Measurements from ENCODE around the gene MARK3.

Gene MARK3

DNA sequence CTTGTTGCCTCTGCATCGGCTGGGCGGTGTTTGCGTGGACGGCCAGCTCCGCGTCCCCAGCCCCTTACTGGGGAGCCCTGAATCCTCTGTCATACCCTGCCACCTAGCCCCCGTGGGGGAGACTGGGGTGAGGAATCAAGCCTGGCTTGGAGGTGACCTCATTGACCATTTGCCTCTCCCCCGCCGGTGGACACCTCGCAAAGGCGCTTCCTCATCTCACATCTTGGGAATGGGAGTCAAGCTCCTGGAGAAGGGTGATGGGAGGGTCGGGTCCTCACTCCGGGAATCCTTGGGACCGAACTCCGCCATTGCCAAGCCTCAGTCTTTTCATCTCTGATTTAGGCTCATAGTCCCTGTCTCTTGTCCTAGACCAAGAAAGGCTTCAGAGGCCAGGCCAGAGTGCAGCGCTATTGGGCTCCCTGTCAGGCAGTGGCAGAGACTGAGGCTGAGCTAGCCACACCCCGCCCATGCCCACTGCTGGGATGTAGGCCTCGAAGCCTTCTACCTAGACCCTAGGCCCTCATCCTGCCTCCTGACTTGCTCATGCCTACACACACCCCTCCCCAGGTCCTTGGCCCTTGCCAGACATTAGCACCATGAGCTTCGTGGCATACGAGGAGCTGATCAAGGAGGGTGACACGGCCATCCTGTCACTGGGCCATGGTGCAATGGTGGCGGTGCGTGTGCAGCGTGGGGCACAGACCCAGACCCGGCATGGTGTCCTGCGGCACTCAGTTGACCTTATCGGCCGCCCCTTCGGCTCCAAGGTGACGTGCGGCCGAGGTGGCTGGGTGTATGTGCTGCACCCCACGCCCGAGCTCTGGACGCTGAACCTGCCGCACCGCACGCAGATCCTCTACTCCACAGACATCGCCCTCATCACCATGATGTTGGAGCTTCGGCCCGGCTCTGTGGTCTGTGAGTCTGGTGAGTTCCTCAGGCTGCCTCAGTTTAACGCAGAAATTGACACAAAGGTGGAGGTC, 144.5 kb downstream of the MARK3 start:
- no peak for DNase-seq

DNA sequence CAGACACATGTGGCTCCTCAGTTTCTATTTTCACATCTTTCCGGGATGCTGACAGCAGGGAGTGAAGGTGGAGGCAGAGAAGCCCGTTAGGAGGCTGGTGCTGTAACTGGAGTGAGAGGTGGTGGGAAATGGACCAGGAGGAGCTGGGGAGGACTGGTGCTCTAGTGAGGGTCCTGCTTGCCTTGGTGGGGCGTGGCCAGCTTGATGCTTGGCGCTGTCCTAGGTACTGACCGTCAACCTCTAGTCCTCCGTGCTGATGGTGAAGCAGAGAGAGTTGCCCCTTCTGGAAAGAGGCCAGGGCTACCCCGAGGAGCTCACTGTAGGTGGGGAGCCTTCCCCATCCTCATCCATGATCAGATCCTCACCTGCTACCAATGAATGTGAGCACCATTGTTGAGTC, 145.2 kb downstream of the MARK3 start:
- peak in 3 of 6 experiments; percentile 5 to 18 (median 12) for DNase-seq

DNA sequence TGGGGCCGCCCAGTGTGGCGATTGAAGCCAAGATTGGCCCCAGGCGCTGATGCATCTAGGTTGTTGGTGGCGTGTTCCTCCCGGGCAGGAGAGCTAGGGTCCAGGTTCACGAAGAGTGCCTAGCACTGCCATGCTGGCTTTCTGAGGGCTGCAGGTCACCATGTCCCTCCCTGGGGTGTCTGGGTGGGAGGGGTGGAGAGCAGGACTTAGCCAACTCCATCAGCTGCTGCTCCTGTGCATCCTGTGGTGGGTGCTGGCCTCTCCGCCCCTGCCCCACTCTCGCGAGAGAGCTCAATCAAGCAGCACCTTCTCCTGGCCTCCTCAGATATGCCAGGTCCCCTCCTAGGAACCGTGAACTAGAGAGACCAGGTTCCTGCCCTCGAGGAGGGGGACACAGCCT, 145.6 kb downstream of the MARK3 start:
- no peak for DNase-seq

DNA sequence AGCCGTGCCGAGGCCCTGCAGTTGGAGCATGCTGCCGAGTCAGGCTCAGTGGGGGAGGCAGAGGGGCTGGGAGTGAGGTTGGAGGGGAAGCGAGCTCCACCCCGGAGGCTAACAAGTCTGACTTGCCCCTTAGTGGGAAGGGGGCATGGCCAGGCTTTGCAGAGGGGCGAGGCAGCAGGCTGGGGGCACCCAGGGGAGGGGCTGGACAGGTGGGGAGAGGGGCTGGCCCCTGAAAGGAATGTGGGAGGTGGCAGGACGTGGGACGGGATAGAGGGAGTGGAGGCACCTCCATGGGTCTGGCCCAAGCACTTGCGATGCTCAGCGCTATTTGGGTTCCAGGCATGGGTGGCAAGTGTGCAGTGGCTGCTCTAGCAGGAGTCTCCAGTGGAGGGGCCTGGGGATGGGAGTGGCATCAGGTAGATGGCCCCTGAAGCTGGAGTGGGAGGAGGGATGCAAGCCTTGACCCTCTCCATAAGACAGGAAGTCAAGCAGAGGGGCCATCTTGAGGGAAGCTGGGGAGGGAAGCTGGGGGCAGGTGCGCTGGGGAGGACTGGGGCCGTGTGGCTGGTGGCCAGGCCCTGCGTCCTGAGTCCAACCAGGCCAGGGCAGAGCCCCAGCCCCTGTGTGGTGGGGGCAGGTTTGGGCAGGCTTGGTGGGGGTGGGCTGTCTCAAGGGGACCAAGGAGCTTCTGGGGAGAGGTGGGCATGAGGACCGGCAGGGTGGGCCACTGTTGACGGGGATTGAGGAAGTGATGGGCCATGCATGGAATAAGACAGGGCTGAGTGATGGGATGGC, 146.4 kb downstream of the MARK3 start:
- DNase-seq: no peak

DNA sequence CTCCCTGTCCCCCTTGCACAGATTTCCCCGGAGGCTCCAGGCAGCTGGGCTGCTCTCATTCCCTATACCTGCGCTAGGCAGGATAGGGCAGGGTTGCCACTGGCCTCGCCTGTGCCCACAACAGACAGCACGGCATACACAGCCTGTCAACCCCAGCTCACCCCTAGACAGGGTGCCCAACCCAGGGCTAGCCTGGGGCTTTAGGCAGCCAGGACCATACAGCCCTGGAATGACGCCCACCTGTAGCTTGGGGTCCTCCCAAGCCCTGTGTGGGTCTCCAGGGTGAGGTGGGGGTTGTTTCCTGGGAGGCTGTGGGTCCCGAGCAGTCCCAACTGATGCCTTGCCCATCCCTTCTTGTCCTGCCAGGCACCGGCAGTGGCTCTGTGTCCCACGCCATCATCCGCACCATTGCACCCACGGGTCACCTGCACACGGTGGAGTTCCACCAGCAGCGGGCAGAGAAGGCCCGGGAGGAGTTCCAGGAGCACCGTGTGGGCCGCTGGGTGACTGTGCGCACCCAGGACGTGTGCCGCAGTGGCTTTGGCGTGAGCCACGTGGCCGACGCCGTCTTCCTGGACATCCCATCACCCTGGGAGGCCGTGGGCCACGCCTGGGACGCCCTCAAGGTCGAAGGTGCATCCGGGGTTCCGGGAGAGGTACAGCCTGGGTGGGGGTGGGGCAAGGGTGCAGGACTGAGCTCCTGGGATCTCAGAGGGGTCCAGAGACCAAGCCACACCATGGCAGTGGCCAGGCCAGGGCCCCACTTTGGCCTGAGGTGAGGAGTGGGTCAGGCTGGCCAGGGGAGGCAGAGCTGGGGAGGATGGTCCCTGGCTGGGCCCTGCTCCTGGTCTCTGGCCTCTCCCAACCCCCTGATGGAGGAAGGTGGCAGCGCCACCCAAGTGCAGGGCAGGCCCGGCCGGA, 147.3 kb downstream of the MARK3 start:
- no peak for DNase-seq

DNA sequence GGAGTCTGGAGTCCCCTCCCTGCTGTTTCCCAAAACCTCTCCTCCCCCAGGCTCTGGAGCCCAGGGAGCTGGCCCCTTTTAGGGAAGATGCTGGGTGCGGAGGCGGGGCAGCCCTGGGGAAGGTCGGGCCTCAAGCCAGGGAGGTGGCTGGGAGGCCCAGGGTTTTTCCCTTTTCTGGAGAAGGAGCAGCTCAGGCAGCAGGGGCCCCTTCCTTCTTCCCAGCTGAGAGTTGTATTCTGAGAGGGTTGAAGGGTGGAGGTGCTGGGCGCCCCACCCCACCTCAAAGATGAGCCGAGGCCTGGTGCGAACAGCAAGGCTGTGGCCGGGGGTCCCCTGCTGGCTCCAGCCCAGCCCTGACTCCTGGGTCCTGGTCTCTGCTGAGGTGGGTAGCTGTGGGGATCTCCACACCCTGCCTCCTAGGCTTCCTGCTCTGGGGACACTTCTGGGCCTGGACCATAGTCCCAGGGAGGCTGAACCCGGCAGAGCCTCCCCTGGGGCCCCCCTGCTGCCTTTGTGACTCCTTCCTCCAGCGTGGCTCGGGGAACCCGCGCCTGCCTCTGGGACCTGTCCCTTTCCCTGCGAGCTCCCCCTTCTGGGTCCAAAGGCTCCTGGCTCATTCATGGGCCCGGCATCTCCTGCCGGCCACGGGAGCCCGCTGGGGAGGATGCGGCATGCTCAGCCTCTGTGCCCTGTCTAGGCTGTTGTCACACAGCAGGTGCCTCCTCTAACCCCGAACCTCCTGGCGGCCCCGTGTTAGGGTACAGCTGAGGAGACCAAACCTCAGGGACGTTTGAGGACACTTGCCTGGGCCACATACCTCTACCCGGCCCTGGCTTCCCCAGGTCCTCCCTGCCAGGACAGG, 148.2 kb downstream of the MARK3 start:
- no peak for DNase-seq

DNA sequence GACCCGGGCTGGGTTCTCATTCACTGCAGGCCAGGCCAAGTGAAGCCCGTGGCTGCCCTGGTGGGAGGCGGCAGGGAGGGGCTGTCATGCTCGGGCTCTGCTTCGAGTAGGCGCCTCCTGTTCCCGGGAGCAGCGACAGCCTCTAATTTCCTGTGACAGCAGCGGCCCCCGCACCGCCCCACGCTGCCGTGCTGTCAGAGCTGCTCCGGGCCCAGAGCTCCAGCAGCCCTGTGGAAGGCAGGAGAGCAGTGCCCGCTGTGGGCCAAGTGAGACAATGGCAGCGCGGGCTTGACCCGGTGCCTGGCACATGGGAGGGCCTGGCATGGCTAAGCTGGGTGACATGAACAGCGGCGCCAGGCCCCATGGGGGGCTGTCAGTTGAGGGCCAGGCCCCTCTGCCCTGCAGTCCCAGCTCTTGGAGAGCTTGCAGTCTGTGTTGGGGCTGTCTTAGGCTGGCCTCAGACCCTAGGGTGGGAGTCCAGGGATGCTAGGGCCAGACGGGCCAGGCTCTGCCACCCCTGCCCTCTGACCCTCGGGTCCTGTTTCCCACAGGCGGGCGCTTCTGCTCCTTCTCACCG, 148.9 kb downstream of the MARK3 start:
- no peak for DNase-seq

DNA sequence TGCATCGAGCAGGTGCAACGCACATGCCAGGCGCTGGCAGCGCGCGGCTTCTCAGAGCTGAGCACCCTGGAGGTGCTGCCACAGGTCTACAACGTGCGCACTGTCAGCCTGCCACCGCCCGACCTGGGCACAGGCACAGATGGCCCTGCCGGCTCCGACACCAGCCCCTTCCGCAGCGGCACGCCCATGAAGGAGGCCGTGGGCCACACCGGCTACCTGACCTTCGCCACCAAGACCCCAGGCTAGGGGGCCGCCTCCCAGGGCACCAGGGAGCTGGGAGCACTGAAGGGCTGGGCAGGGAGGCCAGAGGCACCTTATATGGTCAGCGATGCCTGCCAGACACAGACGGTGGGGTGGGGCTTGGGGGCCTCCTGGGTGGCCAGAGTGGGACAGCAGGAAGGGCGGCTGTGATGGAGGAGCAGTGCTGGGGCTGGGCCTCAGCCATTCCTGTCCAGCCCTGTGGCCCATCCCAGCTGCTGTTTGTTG, 149.4 kb downstream of the MARK3 start:
- DNase-seq: no peak

DNA sequence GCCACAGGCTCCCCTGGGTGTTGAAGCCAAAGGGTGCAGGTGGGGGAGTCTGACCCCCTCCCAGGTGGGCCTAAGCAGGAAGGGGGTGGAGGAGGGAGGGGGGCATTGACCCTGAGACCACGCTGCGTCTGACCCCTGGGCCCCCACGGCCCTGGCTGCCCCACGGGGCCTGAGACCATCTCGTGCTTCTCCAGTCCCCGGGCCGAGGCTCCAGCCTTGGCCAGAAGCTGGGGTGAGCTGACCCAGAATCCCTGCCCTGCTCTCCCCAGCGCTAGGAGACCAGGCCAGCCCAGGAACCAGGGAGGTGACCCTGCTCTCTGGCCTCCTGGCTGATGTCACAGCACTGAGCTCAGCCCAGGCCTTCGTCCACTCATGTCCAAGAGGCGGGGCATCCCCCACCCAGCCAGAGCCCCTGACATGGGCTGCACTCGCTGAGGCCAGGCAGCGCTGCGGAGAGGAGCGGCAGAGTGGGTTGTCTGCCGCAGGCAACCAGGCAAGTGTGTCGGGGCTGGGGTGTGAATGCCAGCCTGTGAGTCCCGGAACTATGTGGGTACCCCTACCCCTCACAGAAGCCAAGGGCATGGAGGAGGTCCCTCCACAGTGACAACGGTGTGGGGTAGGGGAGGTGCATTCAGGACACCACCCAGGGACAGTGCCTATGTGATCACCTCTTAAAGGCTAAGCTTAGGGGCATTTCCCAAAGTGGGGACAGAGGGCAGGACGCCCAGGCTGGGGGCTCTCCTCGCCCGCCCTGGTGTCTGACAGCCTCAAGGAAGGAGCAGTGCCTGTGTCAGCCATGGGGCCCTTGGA, 150.1 kb downstream of the MARK3 start:
- no peak for DNase-seq

DNA sequence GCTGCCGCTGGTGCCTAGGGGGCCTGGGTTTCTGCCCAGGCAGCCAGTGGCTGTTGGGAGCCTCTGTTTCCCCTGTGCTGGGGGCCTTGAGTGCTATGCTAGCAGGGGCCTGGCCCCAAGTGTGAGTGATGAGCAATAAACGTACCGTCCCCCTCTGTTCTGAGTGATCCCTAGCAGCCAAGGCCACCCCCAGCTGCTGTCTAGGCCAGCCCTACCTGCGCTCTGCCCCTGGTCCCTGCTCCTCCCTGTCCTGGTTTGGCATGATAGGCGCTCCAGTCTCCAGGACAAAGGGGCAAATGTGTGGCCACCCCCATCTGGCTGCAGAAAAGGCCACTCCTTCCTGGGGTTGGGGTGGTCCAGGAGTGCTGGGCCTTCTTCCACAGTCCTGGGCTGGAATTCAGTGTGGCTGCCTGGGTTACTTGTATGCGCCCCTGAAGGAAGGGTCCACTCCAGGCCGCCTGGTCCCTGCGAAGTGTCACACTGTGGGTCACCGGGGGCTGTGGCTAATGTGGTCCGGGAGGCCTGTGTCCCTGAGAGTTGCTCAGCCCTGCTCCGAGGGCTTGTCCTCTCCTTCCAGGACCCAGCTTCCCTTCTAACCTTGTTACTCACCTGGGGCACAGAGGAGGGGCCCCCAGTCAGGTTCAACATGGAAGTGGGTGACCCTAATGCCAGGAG, 150.8 kb downstream of the MARK3 start:
- no peak for DNase-seq

DNA sequence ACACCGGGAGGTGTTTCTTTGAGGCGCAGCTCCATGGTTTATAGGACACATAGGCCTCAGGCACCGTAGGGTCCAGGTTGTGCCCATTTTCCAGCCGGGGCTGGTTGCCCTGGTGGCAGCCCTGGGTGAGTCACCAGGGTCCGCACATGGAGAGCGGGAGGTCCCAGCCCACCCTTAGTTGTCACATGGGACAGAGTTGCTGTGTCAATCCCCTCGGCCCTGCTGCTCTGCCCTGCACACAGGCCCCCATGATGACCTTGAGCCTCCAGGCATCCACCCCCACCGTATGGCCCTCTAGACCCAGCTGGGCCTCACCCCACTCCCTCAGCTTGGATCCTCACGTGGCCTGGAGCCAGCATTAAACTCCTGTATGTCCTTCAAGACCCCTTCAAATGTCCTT, 151.5 kb downstream of the MARK3 start:
- no peak for DNase-seq

DNA sequence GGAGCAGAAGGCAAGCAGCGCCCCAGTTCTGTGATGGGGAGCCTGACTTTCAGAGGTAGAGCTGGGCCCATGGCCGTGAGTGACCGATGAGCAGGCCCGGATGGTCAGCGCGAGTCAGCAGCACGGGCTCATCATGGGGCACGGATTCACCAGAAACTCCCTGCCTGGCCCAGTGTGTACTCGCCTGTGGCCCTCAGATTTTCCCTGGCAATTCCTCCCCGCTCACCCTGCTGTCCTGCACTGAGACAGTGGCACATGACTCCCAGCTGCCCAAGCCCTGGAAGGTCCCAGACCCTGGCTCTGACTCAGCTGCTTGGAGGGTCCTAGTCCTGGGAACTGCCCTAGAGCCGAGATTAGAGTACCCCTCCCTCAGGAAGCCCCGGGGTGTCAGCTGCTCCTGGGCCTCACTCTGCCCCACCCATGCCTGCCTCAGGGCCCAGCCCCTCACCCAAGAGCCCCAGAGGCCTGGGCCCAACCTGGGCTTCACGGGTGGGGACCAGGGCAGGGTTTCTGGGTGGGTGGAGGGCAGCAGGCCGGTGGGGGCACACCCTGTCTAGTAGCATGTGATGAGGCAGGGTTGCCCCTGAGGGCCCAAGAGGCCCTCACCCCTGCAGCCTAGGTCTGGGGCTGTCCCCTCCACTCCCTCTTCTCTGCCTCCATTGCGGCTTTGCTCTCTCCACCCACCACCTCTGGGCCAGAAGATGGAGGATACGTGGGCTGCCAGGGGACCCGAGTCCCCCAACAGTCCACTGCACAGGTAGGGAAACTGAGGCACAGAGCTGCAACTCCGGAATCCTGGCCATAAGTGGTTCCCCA, 152.2 kb downstream of the MARK3 start:
- DNase-seq: no peak

DNA sequence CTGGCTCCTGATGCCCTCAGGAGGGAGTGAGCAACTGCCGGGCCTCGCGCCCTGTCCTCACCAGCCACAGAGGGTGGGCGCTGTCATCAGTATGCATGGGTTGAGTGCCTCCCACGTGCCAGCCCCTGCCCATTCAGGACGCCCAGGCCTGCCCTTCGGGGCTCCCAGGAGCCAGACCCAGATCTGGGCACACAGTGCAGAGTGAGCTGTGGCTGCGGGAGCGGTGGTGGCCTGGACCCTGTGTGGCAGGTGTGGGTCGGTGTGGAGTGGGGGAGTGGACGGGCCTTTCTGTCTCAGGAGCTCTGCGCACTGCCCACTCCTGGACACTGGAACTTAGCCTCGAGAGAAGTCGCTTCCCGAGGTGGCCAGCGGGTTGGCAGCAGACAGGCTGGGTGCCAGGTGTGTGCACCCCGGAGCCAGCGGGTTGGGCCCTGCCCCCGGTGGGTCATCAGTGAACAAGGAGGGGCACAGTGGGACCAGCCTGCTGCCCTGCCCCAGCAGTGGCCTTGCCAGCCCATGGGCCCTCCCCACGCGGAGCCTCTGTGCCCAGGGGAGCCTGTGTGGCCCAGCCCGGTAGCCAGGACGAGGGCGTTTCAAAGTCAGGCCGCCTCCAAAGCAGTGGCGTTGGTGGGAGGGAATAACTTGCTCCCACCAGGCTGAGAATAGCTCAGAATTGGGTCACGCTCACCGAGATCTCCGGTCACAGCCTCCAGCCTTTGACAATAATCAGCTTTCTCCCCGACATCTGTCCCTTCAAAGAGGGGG, 153.3 kb downstream of the MARK3 start:
- DNase-seq: no peak

DNA sequence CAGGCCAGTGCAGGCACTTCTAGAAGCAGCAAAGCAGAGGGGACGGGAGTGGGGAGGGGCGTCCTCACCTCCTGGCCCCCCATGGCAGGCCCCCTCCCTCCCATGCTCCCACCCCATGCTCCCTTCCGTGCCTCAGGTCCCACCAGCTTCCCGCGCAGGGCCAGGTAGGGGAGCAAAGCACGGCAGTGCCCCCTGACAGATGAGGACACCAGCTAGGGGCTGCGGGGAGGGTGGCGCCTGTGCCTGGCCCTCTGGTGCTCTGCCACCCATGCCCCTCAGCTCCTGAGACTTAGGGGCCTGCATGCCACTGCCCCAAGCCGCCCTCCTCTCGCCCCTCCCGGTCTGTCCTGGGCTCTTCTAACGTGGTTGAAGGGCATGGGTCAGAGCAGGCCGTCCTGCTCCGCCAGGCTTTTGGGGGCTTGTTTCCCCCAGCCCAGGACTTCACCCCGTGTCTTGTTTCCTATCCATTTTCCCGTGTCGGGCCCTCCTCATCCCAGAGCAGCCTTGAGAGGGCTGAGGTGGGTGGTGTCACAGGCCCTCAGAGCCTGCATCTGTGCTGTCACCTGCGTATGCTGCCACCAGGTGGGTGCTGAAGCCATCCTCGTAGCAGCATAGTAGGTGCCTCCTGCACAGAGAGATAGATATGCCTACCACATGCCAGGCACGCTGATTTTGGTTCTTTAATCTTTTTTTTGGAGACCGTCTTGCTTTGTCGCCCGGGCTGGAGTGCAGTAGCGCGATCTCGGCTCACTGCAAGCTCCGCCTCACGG, 154.0 kb downstream of the MARK3 start:
- DNase-seq: no peak

DNA sequence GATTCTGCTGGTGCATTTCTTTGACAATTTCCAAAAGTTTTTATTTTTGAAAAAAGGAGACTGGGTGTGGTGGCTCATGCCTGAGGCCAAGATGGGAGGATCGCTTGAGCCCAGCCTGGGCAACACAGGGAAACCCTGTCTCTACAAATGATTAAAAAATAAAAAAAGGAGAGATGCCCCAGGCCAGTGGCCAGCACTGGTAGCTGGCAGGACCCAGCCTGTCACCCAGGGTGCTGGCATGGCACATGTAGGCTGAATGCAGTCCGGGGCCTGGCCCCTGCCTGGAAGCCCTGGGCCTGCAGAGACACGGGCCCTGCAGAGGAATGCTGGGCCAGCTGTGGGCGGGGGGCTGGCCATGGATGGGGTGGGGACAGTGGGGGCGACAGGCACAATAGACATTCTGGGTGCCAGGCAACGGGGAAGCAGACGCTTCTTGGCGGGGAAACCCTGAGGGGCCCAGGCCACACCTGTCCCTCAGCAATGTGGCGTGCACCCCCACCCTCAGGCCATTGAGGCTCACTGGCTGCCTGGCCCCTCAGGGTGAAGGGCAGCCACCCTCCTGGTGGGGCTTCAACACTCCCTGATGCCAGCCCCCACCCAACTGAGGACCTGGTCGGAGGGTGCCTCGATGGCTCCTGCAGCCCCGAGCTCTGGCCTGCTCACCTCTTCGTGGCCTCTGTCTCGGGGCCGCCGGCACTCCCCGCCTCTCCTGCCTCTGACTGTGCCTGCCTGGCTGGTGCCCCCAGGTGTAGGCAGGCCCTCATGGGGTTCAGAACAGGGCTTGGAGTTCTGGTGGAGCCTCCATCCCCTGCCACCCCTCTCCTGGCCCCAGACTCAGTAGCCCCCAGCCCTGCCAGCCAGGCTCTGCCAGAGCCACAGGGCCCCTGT, 155.8 kb downstream of the MARK3 start:
- no peak for DNase-seq
